Muscle of arm (tissue), 12 donors: Measurements from ENCODE around the gene ANKZF1. TPM values are rescaled to one million over a fixed set of nuclear protein-coding genes. Genes with fewer than 3 reads are reported as not detected.

Experiments
- DNase-seq: peaks from one replicate; pipeline ENCODE4 v3.0.0-alpha.2; 2013
- polyA plus RNA-seq, 12 donors: library from polyadenylated mRNA; unstranded; fragments of 120-200 nt; gene quantifications; one replicate each; pipeline ENCODE4 v1.2.1, GENCODE V29; 2013; ENCODE audit not compliant: insufficient read length in 12 of 12

ANKZF1 gene
- polyA plus RNA-seq, 12 donors = 16.1 to 60.7 (median 24.1) TPM; not detected in 1

DNA sequence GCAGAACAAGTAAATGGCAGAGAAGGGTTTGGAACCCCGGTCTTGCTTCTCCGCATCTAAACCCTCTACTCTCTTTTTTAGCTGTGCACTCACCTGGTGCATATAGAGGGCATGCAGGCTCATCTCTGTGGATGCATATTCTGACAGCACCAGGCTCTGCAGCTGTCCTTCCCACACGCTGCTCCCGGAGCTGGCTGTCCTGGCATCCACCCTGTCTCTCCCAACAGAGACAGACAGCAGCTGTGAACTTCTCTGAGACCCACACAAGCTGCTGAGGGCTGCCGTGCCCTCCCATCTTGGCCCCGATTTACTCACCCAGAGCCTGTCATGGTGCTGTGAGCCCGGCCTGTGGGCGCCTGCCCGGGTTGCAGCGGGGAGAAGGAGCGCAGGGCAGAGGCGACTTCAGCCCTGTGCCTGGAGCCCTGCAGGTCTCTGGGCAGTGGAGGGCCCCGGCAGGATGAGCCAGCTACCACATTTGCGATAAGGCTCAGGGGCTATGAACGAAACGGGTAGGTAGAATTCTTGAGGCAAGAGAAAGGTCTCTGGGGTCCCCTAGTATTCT lies 7.6 kb upstream of the ANKZF1 start:
- DNase-seq = no peak

DNA sequence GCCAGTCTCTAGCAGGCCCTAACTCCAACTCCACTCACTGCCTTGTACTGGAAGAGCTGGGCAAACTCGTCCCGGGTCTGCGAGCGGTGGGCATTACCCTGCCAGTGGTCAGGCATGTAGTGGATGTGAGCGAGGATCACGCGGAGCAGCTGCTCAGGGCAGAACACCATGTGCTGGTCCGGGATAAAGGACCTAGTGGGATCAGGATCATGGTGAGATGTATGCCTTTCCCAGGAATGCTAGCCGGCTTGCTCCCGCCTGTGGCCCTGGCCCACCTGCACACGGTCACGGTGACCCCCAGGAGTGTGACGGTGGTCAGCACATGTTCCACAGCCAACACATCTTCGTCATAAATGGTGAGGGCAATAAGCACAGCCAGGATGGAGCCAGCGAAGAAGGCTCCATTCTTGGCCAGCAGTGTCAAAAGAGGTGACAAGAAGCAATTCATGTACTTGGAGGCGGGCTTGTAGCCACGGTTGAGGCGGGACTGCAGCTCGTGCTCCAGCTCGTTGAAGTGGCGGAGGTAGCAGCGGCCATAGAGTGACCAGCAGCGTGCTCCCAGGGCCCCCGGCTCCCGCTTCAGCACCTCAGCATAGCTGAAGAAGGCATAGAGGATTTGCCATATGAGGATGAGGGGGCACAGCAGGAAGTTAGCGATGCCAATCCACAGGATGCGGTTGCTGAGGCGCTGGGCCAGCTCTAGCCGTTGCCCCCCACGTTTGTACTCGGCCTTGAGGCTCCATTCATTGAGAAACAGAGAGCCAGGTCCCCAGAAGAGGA lies 5.6 kb upstream of the ANKZF1 start:
- no peak for DNase-seq

DNA sequence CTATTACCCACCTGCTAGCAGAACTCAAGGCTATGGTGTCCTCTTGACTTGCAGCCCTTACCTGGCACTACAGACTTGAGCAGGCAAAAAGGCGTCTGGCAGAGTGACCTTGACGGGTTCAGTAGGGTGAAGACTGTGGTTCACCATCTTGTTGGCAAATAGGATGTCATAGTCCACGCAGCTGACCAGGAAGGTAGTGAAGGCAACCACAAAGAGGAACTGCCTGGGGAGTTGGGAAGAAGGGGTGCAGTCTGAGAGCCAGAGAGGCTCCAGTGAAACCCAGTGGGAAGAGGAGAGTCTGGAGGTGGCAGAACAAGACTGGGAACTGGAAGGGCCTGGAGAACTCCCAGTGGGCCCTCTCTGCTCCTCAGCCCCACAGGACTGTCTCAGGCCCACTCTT lies 4.3 kb upstream of the ANKZF1 start:
- DNase-seq = no peak

DNA sequence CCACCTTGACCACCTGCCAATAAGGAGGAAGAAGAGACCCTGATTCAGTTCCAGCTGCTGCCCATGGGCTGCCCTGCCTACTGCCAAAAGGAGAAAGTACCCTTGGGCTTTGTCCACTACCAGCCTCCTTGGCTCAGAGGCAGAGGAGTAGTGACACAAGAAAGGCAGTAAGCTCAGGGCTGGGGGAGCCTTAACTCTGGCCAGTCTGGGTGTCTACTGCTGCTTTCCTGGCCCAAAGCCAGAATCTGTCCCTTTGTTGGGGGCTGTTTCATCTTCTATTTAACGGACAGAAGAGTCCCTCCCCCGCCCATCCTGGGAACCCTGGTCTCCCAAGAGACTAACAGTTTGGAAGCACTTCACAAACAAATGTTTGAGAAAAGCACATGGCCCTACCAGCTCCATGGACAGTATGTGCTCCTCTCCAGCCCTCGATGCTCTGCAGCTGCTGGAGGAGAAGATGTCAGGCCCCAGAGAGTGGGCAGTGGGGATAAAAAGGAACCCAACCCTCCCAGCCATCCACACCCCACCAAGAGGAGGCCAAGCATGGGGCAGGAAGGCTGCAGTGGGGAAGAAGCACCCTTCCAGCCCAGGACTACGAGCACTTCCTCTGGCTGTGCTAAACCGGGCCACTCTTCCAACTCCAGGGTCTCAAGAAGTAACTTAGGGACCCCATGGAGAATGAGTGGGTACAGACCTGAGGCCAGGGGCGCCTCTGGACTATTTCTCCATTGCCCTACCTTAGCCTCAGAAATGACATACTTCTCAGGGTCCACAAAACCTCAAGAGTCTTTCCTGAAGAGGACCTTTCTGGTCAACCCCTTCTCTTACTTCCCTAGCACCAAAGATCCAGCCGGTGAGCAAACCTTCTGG lies 1.3 kb upstream of the ANKZF1 start:
- no peak for DNase-seq

DNA sequence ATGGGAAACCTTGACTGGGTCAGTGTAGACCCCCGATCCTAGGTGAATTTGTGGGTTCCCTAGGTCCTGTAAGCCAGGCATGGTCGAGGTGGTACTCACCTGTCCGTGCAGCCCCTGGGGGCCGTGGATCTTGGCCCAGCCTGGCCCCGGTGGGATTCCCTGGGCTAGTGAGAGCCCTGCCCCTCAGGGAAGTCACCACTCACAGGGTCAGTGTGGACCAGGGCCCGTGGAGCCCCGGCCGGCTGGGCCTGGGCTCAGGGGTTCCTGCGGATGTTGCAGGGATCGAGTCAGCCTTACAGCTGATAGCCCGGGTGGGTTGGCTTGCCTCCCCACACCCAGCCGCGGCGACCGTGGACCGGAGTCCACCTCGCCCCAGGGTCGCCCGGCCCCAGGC lies 698 bp upstream of the ANKZF1 start:
- DNase-seq = no peak

DNA sequence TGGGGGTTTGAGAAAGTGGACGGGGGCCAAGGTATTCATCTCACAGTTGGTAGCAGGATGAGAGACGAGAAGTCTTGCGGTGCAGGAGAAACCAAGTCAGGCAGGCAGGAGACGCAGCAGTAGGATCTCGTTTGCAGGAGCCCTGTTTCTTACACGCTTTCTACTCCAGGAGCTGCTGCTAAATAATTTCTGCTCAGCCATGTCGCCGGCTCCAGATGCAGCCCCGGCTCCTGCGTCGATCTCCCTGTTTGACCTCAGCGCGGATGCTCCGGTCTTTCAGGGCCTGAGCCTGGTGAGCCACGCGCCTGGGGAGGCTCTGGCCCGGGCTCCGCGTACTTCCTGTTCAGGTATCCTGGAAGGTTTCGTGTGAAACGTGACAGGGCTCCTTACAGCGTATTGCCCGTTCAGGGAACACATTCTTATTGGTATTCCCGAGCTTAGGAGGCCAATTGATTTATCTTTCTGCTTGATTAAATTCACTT lies 494 bp downstream of the ANKZF1 start:
- DNase-seq = peak; percentile 20

DNA sequence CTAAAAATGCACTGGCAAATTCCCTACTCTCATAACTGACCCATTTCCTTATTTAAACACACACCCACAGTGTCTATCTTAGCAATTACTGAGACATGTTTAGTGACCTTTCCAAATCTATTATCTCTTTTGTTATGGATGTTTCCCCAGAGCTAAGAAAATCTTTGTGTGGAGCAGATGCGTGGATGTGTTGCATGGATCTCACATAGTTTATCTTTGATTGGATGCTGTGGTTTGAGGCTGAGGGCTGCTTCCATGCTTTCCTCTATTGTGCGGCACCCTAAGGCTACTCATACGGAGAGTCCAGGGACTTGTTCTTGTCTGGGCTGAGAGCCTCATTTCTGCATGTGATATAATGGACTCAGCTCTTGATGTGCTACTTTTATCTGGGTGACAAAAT lies 4.7 kb downstream of the ANKZF1 start:
- no peak for DNase-seq

DNA sequence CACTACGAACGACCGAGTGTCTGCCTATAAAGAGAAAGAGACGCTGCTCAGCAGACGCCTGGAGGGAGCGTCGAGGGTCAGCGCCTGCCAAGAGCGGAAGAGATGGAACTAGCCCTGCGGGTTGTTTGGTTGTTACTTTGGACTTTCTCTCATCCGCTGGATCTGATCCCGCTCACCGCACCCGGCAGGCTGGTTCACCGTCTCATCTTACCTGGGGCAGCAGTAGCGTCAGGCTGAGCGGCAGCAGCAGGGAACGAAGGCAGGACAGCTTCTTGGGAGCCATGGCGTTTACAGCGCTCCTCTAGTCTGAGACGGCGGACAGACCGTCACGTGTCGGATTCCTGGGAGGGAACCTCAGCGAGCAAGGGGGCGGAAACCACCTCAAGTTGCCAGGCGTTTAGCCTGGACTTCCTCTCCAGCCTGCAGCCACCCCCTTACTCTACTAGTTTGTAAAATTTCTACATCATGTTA lies 13.7 kb downstream of the ANKZF1 start:
- no peak for DNase-seq

DNA sequence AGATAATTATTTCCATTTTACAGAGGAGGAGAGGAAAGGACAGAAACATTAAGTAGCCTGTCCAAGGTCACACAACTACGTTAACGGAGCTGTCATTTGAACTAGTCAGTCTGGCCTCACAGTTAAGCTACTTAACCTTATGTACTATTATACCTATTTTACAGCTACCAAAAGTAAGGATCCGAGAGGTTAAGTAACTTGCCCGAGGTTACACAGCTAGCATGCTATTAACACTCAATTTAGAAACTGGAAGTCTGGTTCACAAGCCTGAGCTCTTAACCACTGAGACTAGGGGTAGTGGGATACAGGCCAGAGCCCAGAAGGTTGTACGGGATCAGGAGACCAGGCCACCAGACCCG lies 15.2 kb downstream of the ANKZF1 start:
- no peak for DNase-seq

DNA sequence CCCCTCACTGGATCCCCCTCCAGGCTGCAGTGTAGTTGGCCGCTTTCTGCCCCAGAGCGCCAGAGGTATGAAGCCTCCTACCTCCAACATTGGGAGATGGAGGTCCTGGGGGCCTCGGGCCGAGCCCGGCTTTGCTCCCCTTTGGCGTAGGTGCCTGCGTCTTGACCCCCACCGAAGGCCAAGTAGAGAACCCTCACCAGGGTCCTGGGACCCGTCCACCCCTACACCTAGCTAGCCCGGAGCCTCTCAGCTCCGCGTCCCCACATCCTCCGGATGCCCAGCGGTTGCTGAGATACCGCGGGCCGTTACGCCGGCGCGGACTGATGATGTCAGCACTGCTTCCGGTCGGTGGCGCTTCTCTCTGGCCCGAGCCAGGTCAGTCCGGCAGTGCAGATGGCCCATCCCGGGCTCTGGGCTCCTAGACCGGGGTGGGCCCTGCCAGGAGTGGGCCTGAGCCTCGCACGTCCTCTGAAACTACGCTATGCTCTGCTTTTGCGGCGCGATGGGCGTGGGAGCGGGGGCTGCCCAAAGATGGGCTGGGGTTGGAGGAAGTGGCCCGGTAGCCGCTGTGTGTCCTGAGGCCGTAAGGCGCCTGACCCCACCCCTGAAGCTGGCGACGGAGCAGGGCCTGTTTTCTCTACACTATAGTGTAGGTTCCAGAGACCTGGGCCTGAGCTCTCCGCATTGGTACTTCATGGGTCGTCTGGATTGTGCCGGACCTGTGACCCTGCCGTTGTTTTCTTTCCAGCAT lies 15.7 kb downstream of the ANKZF1 start, which contains the start of the genes GLB1L and STK16:
GLB1L (minus strand) TSS at position 297 of the 751 bp plus-strand sequence. CDS start 1,871 bp downstream, outside the sequence.
STK16 (plus strand) TSS at position 332 of the 751 bp plus-strand sequence. CDS start 521 bp downstream, outside the sequence.
- DNase-seq = peak; percentile 97

DNA sequence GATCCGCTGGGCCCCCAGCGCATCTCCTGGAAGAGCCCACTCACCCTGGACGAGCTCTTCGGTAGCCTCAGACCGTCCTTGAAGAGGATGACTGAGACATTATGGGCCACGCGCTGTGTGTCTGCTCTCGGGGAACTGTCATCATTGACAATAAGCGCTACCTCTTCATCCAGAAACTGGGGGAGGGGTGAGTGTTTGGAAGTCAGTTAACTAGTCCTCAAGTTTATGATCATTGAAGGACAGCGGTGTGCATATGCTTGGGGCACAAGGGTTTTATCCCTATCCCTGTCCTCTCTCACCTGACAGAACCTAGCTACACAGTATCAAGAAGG lies 16.3 kb downstream of the ANKZF1 start:
- peak; percentile 19 for DNase-seq

DNA sequence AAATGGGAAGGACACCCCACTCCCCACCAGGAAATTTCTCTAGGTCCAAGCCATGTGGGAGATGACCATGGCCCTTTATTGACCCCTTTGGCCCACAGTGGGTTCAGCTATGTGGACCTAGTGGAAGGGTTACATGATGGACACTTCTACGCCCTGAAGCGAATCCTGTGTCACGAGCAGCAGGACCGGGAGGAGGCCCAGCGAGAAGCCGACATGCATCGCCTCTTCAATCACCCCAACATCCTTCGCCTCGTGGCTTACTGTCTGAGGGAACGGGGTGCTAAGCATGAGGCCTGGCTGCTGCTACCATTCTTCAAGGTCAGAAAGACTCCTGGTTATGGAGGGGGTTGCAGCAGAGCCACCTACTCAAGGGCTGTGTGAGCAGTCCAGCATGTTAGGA lies 17.0 kb downstream of the ANKZF1 start:
- no peak for DNase-seq

DNA sequence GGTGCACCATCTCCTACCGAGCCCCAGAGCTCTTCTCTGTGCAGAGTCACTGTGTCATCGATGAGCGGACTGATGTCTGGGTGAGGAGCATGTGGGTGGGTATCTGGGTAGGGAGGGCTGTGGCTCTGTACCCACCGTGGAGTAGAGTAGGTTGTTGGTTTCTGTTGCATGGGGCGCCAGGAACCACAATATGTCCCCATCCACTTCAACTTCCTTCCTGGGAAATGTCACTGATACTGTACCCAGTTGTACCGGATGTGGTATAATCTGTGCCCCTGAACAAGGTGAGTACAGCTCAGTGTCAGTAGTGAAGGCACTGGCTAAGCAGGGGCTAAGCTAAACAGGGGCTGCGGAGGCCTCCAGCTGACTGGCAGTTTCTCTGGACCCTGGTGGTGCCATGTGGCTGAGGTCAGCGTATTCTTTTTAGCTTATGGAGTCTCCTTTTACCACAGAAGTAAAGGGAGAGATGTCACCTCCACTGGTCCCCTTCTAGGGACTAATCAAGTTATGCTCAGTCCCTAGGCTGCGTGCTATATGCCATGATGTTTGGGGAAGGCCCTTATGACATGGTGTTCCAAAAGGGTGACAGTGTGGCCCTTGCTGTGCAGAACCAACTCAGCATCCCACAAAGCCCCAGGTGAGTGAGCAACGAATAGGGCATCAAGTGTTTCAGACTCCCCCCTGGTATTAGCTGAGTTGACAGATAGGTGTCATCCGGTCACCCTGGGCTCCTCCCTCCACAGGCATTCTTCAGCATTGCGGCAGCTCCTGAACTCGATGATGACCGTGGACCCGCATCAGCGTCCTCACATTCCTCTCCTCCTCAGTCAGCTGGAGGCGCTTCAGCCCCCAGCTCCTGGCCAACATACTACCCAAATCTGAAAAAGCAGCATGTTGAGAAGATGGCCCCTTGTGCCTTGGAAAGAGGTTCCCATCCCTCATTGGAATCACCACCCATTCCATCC lies 18.4 kb downstream of the ANKZF1 start:
- no peak for DNase-seq

DNA sequence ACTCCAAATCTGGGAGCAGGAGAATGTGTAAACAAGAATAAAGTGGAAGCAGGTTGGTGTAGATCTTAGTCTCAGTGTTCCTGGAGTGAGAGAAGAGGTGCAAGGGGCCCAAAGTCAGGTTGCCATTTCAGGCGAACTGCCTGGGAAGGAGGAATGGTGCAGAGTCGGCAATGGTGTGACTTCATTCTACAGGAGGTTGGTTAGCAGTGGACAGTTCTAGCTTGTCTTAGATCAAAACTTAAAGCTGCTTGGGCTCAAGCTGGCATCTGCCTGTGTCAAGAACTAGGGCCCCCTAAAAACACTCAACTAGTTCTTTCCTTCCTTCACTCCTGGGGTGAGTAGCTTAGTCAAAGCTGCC lies 19.2 kb downstream of the ANKZF1 start:
- no peak for DNase-seq

DNA sequence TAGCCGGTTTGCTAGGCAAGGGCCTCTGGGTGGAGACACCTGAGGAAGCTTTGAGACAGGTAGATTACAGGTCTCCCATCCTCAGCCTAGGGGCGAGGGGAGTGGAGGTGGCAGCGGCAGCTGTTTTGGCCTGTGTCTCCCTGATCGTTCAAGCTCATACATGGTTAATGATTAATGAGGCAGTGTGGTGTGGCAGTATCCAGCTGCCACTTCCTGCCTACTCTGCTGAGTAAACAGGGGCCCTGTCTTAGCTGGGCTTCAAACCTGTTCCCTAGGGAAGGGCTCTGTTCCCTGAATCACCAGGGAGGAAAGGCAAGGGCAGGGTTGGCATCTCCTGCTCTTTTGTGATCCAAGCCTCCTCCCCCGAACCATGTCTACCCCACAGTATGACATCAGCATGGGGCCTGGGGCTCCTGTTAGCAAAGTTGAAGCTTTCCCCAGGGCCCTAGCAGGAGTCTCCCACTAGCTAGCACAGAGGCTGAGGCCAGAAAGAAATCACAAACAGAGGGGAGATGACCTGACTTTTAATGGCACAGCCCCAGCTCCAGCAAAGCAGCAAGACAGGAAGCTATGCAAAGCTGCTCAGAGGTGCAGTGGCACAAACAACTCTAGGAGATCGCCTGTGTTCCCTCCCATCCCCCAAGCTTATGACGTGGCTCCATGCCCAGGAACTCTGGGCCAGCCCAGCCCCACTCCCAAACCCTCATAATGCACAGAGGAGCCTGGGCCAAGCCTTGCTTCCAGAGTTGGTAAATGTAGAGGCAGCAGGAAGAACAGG lies 19.8 kb downstream of the ANKZF1 start:
- peak; percentile 30 for DNase-seq

DNA sequence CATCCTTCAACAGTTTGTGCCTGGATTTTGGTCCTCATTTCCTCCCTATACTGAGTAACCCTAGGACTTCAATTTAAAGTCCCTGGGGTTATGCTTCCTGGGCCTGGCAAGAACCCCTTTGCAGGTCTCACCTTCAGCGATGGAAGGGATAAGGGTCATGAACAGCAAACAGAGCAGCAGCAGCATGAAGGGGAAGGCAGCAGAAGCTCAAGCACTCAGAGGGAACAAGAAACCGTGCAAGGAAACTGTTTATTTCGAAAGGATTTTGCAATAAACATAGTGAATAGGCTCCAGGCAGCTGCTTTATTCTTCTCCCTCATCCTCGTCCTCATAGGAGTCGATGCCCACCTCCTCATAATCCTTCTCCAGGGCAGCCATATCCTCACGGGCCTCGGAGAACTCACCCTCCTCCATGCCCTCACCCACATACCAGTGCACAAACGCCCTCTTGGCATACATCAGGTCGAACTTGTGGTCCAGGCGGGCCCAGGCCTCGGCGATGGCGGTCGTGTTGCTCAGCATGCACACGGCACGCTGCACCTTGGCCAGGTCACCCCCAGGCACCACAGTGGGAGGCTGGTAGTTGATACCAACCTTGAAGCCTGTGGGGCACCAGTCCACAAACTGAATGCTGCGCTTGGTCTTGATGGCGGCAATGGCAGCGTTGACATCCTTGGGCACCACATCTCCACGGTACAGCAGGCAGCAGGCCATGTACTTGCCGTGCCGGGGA lies 20.6 kb downstream of the ANKZF1 start:
- DNase-seq = no peak

DNA sequence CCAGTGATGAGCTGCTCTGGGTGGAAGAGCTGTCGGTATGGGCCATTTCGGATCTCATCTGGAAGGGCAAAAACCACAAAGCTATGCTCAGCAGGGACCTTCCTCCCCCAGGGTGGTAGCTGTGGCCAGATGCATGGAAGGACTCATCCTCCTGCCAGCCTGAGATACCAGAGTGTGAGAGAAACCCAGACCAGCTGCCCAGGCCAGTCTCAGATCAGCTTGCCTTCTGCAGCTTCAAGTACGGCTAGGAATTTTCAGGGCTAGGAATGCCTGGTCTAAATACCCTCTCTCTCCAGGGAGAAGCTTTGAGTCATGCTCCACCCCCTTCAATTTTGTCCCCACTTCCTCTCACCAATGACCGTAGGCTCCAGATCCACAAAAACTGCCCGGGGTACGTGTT lies 22.1 kb downstream of the ANKZF1 start:
- DNase-seq = no peak

DNA sequence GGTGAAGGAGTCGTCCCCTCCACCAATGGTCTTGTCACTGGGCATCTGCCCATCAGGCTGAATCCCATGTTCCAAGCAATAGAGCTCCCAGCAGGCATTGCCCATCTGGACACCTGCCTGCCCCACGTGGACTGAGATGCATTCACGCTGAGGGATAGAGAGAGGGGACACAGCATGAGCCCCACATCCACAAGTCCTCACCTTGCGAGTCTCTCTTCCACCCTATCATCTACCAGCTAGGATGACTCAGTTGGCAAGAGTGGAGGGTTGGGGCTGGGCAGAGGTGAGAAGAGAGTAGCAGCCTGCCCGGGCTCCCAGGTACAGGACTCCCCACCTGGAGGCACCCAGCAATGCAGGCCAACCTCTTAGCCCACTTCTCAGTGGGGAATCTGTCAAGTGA lies 22.5 kb downstream of the ANKZF1 start:
- DNase-seq = no peak

DNA sequence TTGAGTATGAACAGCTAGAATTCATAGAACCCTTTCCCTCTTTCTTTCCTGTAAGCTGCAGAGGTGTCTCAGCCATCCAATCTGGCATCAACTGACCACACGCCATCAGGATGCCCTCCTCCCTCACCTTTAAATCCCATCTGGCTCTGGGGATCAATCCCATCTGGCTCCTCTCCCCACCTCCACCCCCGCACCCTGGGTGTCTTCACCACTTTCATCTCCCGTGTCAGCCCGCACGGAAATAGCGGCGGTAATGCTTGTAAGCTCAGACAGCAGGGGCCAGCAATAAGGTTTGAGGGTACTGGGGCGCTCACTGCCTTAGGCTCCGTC lies 22.9 kb downstream of the ANKZF1 start:
- DNase-seq = no peak
